Inflammatory macrophage treated with lipopolysaccharide for 1 hour (primary cell): Measurements from ENCODE around the gene NFKB1.
A peak's percentile ranks its signal among the peaks of the same experiment; 100 is the strongest.
"Not testable (repeated sequence)": the region's sequence is repeated elsewhere in the genome, so short reads cannot be mapped to it uniquely, and the experiment has no call there.

Experiments used
- DNase-seq, 2 donors: peaks; one replicate each; pipeline ENCODE4 v3.0.0-alpha.2; 2020 to 2022

Gene NFKB1

DNA sequence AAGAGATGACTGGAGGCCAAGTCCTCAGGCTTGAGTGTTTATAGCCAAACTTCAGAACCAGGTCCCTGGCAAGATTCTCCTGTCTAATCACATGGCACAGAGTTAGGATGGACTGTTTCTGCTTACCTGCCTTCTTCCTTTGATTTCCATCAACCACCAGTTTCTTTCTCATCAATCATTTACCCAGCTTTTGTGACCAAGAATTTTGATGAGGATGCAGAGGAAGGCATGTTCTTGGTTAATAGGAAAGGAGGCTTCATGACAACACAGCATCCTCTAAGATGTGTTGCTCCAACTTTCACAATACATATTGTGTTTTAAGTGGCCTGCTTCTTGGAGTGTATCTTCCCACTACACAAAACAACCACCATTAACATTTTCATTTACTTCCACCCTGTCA, 65.3 kb downstream of the NFKB1 start:
- no peak for DNase-seq

- DNase-seq: no peak
These were observed 66.3 kb downstream of the NFKB1 start for GRCh38 chr4:102567427-102567826.

GRCh38 chr4:102569200-102569599, 68.0 kb downstream of the NFKB1 start:
- DNase-seq: no peak

- DNase-seq: not testable (repeated sequence)
These were observed 69.1 kb downstream of the NFKB1 start for GRCh38 chr4:102570211-102570610.

- no peak for DNase-seq
These were observed 71.3 kb downstream of the NFKB1 start for GRCh38 chr4:102572452-102572851.

DNA sequence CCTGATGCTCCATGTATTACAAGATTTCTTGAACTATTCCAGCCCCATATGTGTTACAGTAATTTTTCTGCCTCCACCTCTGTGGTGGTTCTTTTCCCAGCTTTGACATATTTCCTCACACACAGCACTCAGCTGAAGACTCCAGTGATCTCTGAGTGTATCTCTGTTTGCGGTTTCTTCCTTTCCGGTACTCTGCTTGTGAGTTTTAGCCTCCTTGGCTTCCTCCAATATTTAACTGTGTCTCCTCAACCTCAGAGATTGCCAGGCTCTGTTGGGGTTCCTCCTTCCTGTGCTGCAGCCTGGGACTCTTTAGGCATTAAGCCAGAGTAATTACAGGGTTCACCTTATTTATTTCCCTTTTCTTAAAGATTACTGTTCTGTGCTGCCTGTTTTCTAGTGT, 73.2 kb downstream of the NFKB1 start:
- peak; percentile 46 to 48 for DNase-seq

DNA sequence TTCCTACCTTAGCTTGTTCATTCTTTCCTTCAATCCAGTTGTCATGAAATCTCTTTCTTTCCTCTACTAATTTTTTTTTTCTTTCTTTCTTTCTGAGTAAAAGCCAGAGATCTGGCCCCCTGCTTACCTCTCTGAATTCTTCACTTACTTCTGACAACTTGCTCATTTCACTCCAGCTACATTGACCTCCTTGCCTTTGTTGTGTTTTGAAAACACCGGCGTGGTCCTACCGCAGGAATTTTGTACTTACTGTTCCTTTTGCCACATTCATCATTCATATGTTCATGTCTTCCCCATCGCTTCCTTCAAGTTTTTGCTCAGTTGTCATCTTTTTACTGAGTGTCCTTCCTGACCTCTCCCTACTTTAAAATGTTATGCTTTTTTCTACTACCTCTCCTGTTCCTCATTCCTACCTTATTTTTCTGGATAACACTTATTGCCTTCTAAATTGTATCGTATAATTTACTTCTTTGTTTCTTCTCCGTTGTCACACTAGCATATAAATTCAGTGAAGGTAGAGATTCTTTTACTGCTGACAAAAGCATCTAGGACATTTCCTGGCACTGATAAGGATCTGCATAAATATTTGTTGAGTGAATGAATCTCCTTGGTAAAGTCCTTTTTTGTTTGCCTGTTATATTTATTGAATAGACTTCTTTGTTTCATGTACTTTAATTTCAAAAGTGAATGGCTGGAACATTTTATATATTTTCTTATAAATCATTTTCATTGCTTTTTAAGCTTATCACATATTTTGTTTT, 74.4 kb downstream of the NFKB1 start:
- DNase-seq: no peak

DNA sequence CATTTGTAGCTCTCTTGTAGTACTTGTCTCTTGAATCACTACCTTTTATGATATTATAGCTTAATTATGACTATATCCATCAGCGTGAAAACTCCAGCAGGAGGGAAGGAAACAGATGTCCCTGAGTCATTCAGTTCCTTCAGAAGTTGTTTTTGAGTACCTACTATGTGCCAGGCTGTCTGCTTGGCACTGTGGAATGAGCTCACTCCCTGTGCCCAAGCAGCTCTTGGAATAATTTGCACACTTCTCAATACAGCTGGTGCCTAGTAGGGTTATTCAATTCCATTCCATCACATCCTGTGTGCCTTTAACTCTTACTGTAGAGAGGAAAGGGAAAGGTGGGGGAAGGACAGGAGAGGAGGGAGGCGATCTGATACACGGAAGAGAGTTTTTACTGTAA, 77.1 kb downstream of the NFKB1 start:
- DNase-seq: no peak

- no peak for DNase-seq
These were observed 77.7 kb downstream of the NFKB1 start for GRCh38 chr4:102578819-102579218.

GRCh38 chr4:102579794-102580462, 78.8 kb downstream of the NFKB1 start:
- DNase-seq: no peak

DNA sequence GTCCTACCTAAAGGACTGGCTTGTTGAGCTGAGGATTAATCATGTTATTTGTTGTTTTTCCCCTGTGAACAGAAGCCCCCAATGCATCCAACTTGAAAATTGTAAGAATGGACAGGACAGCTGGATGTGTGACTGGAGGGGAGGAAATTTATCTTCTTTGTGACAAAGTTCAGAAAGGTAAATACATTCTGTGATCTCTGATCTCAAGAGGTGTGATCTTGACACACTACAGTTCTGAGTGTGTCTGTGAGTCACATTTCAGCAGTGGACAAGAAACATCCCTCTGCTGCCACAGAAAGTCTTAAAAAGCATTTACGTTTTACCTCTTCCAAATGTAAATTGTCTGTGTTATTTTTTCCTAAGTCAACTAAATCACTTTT, 79.3 kb downstream of the NFKB1 start:
- no peak for DNase-seq

DNA sequence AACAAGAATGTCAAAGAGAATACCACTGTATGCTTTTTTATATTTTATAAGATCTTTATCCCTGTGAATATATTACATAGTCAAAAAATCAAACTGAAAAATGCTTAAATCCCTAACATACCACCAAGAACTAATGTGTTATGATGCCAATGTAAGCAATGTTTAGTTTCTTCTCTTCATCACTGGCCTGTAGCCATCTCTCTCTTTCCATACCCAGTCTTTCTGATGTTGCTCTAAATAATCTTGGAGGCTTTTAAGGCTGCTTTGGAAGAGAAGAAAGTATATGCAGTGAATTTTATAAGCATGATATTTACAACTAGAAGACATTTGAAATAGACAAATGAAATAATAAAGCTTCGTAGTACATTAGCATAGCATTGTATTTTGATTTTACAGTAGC, 82.9 kb downstream of the NFKB1 start:
- no peak for DNase-seq

DNA sequence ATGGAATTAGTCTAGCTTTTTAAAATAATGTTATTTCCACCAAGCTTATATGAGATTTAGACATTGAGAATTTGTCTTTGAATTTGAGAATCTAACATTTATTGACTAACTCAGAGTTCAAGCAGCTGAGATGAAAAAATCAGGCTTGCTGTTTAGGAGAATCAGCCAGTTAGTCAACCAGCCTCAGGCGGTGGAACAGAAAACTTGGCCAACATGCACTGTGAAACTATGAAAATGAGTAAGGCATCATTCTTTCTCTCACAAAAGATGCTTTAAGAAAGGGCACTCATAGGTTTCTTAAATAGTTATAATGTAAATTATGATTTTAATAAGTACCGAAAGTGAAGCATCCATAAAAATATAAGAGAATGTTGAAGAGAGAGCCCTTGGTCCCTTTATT, 84.2 kb downstream of the NFKB1 start:
- no peak for DNase-seq

DNA sequence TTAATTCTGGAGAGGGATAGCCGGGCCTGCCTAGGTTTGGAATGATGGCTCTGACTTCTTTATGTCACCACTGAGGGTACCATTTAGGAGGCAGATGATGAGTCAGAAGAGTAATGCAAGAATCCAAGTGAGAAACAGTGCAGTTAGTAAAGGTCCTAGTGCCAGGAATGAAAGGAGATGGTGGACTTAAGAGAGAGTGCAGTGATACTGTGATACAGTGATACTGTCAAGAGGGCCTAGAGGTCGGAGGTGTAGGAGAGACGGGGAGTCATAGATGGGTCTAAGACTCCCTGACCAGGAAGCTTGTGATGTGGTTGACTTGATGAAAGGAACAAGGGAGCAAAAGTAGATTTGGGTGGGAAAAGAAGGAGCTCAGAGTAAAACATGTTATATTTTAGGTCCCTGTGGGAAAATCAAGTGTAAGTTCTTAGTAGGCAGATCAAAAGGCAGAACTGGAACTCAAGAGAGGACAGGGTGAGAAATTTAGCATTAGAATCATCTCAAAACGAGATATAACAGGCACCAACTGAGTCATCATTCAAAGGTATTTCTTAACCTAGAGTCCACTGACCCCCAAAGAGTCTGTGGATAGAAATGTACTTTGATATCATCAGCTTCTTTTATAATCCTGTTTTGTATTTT, 85.0 kb downstream of the NFKB1 start:
- DNase-seq: no peak

GRCh38 chr4:102586644-102587021, 85.5 kb downstream of the NFKB1 start:
- no peak for DNase-seq

DNA sequence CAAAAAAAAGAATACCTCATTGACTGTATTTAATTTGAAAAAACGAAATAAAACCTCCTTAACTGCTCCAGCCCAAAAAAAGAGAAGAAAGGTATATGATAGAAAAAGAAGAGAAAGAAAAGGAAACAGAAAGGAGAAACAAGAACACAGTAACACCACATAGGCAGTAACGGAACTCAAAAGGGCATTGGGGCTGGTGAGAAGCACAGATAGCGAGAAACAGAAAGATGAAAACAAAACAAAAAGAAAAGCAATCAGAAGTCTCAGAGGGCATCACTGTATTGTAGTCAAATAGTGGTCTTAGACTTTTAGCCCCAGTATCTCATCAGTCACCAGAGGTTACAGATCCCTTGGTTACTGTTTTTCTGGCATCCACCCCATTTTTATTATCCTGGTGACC, 88.6 kb downstream of the NFKB1 start:
- no peak for DNase-seq

DNA sequence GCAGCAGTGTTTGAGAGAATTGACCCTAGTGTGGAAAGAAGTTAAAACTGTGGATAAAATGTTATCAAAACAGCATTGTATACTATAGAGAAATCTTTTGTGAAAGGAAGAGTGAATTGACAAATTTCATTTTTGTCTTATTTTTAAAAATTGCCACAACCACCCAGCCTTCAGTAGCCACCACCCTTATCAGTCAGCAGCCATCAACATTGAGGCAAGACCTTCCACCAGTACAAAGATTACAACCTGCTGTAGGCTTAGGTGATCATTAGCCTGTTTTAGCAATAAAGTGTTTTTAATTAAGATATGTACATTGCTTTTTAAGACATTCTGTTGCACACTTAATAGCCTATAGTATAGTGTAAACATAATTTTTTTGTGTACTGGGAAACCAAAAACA, 91.1 kb downstream of the NFKB1 start:
- no peak for DNase-seq

DNA sequence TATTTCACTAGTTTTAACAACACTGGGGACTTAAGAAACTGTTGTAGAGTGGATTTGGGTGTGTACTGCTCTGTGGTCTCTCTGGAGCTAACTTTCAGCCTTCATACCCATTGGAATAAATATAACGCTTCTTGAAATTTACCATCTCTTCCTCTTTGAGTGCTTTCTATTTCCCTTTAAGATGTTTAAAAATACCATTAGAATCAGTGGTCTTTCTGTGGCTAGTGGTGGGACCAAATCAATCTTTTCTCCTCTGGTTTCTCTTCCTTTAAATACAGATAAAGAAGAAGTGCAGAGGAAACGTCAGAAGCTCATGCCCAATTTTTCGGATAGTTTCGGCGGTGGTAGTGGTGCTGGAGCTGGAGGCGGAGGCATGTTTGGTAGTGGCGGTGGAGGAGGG, 92.0 kb downstream of the NFKB1 start:
- no peak for DNase-seq

DNA sequence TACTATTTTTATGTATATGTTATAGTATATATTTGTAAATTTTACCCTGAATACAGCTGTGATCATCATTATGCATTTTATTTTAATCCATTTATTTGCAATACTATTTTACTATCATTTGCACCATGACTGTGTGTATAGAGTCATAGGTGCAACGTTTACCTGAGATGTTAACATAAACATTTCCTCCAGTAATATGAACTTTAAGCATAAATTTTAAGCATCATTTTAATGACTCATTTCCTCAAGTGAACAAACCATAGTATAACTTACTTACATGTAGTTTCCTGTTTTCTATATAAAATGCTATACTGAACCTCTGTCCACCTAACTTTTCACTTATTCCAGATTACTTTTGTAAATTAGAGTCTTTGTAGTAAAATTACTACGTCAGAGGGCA, 92.8 kb downstream of the NFKB1 start:
- DNase-seq: no peak

- peak in 1 of 2 donors; percentile 67 for DNase-seq
These were observed 95.4 kb downstream of the NFKB1 start for GRCh38 chr4:102596532-102596931.

- DNase-seq: no peak
These were observed 97.1 kb downstream of the NFKB1 start for GRCh38 chr4:102598086-102598761.

DNA sequence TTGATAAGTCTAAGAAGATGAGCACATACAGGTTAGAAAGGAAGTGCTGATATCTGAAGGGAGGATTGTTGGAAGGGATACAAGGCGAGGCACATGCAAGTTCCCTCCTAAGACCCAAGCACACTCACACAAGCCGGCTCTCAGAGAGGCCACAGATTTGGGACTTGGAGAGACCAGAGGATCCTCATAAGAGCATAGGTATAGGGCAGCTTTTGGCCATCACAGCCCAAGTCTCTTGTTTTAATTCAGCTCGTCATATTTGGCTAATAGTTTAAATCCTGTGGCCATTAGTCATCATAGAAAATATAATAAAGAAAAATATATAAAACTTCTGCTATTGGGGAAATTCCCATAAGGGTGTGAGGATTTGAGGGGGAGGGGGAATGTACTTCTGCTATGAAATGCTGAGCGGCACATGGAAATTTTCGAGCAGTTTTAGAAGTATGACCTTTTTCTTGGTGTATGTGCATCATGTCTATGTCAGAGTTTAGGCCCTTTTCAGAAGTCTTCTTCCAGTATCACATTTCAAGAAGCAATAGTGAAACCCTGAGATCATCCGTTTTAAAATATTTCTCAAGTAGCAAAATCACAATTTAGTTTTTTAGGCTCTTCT, 97.7 kb downstream of the NFKB1 start:
- DNase-seq: peak; percentile 91 to 95

GRCh38 chr4:102599455-102599854, 98.3 kb downstream of the NFKB1 start:
- DNase-seq: no peak
